Inflammatory macrophage treated with lipopolysaccharide for 4 hours (primary cell): ENCODE data around the gene SRSF6.
"Not testable (repeated sequence)": the region's sequence is repeated elsewhere in the genome, so short reads cannot be mapped to it uniquely, and the experiment has no call there.

ENCODE experiments used
- DNase-seq: peaks from one replicate; pipeline ENCODE4 v3.0.0-alpha.2; 2020

SRSF6 gene

DNA sequence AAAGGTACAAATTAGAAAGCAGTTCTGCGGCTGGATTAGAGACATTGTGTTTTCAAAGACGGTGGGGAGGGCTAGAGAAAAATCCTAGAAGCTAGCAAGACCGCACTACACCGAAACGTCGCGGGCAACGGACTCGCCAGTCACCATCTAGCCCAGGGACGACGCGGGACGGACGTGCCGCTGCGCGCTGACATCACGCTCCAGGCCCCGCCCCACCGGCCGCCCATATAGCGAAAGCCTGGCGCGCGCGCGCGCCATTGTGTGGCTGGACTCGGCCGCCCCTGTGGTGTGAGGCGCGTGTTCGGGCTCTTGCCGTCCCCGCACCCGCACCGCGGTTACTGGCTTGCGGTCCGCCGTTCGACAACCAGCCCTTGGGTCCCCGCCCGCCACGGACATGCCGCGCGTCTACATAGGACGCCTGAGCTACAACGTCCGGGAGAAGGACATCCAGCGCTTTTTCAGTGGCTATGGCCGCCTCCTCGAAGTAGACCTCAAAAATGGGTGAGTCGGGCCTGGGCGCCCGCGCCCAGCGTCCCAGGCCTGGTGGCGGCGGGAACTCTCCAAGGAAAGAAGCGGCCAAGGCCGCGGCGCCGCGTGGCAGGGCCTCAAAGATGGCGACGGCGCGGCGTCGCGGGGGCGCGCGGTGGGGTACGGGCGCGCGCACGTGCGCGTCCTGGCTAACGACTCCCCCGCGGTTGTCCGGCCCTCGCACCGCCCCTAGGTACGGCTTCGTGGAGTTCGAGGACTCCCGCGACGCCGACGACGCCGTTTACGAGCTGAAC lies at the start of gene SRSF6:
TSS of gene SRSF6 (plus strand) at position 257 of the 782 bp plus-strand sequence. CDS start at position 395, 138 bp downstream.
- peak; percentile 92 for DNase-seq

DNA sequence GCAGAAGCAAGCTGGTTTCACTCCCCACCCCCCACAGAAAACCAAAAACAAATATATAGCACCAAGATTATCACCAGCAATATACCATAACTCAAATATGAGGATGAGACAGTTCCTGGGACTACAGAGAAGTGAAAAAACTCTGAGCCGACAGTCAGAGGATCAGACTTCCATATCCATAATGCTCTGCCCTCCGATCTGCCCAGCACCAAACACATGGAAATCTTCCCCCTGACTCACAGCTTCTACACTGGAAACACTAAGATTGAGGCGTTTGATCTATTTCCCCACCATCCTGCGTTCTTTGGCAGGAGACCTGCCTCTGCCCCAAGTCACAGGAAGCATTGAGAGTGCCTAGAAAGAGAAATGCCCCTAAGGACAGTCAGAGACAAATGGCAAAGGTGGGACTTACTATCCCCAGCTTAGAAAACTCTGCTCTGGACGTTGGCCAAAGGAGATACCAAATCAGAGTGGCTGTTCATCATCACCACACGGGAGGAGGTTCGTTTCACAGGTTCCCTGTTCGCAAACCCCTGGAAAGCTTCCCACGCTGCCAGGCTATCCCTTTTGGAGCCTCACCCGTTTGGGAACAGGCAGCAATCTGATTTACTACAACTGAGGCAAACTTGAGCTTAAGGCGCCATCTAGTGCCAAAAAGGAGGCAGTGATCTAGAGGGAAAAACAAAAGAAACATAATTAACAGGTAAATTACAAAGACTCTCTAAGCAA lies 48.7 kb upstream of the SRSF6 start:
- peak; percentile 10 for DNase-seq

DNA sequence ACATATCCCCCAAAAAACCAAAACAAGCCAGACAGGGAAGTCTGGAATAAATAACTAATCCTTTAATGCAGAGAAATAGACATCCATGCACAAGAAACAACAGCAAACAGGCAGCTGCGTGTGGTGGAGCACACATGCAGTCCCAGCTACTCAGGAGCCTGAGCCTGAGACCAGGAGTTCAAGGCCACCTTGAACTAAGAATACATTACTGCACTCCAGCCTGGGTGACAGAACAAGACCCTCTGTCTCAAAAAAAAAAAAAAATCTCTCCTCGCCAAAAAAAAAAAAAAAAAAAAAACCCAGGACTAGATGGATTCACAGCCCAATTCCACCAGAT lies 48.2 kb upstream of the SRSF6 start:
- DNase-seq: no peak

DNA sequence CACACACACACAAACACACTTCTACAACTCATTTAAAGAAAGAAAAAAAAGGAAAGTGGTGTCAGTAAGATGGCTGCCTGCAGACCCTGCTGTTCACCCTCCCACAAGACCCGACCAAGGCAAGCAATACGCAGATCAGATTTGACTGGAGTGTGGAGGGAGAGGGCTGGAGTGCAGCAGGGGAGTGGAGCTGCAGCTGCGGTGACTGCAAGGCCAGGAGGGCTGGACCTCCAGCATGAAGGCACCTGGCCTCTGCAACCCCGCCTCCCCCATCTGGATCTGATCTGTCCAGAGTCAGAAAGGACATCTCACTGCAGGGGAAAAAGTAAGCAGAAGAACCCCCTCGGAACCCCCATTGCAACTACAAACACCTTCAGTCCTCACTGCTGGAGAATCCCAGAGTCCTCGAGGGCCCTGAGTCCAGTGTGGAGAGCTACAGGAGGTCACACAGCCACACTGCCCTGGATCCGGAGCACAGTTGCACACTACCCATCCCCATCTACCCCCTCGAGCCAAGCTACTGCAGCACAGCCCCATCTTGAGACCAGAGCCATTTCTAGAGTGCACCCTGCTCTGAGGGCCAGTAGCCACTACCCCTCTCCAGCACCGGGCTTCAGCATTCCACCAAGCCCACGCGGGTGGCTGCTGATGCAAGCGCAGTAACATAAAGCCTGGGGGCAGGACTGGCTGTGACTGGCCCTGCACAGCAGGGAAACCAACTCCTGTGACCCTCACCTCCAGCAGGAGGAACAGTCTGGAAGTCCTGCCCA lies 41.9 kb upstream of the SRSF6 start:
- DNase-seq: no peak

DNA sequence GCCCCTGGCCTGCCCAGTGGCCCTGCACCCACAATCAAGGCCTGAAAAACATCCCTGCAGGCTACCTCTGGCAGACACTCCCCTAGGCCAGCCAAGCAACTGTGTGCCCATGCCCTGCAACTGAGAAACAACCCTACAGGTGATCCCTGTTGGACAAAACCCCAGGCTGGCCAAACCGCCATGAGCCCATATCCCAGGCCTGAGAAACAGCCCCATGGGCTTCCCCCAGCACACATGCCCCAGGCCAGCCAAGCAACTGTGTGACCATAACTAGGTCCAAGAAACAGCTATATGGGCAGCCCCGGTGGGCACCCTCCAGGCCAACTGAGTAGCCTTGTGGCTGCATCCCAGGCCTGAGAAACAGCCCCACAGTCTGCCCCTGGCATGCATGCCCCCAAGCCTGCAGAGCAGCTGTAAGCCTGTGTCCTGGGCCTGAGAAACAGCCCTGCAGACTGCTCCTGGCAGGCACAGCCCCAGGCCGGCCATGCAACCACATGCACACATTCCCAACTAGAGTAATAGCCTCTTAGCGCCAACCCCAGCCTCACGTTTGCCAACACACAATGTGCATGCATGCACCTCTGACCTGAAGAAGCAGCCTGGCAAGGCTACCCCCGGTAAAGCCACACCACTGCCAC lies 41.0 kb upstream of the SRSF6 start:
- no peak for DNase-seq

DNA sequence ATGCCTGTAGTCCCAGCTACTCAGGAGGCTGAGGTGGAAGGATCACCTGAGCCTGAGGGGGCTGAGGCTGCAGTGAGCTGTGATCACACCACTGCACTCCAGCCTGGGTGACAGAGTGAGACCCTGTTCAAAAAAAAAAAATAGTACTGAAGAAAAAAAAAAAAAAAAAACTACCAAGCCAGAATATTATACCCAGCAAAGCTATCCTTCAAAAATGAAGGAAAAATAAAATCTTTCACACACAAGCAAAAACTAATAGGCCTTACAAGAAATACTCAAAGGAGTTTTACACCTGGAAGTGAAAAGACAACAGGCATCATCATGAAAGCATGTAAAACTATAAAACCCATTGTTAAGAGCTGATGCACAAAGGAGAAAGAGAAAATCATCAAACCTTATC lies 37.5 kb upstream of the SRSF6 start:
- no peak for DNase-seq

DNA sequence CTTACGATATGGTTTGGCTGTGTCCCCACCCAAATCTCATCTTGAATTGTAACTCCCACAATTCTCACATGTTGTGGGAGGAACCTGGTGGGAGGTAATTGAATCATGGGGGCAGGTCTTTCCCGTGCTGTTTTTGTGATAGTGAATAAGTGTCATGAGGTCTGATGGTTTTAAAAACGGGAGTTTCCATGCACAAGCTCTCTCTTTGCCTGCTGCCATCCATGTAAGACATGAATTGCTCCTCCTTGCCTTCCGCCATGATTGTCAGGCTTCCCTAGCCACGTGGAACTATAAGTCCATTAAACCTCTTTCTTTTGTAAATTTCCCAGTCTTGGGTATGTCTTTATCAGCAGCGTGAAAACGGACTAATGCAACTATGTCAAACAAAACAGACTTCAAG lies 36.8 kb upstream of the SRSF6 start:
- DNase-seq: not testable (repeated sequence)

DNA sequence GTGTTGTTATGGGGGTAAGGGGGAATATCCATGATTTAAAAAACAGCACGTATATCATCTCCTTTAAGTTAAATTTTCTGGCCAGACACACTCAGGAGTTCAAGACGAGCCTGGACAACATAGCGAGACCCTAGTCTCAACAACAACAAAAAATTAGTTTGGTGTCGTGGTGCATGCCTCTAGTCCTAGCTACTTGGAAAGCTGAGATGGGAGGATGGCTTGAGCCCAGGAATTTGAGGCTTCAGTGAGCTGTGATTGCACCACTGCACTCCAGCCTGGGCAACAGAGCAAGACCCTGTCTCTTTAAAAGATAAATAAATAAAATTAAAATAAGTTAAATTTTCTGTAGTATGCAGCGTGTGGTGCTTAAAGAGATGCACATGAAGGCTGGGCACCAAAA lies 31.5 kb upstream of the SRSF6 start:
- no peak for DNase-seq

DNA sequence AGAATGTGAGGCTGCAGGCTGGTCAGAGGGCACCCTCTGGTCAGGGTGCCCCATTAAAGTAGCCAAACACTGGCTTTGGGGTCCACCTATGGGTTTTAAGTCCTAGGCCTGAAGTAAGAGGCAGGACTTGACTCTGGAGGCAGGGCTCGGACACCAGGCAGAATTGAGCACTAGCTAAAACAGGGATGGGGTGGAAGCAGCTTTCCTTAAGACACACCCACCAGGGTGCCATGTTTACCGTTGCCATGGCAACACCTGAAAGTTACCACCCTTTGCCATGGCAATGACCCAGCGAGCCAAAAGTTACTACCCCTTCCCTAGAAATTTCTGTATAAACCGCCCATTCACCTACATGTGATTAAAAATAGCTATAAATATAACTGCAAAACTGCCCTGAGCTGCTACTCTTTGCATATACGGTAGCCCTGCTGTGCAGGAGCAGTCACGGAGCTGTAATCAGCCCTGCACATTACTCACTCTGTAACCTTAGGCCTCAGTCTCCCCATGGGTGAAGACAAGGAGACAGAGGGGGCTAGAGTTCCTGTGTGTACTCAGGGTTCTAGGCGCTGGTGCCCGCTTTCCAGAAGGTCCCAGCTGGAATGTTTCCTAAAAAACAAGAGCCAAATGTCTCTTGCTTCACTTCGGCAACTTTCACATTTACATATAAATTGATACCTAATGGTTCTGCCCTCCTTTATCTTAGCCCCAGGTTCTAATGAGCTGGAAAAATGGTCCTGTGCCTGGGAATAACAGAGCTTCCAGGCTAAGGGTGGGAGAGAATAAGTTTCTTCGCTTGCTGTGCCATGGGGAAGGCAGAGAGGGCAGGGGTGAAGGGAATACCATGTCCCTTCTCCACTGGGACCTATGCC lies 27.2 kb upstream of the SRSF6 start:
- DNase-seq: no peak

DNA sequence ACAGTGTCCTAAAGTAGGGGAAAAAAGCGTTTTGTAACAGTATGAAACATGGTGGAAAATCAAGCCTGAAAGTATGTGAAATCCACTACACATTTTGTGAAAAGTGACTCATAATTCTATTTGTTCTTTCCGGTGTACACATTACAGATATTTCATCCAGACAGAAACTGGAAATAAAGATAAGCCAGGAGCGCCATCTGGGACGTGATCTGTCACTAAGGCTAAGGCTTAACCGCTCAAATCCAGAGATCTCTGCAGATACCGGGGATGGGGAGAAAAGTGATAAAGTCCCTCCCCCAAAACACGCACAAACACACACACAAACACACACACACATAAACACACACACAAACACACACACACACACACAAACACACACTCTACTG lies 26.6 kb upstream of the SRSF6 start:
- no peak for DNase-seq

DNA sequence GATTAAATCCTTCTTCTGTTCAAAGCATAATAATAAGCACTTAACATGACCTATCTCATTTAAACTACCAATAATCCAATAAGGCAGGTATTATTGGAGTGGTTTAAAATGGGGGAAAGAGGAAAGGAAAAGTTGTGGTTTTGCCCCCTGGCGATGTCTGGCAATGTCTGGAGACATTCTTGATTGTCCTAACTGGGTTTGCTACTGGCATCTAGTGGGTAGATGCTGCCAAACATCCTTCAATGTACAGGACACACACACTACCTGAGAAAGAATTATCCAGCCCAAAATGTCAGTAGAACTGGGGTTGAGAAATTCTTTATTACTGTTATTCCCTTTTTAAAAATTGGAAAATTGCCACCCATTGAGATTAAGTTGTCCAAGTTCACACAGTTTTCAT lies 25.2 kb upstream of the SRSF6 start:
- no peak for DNase-seq

DNA sequence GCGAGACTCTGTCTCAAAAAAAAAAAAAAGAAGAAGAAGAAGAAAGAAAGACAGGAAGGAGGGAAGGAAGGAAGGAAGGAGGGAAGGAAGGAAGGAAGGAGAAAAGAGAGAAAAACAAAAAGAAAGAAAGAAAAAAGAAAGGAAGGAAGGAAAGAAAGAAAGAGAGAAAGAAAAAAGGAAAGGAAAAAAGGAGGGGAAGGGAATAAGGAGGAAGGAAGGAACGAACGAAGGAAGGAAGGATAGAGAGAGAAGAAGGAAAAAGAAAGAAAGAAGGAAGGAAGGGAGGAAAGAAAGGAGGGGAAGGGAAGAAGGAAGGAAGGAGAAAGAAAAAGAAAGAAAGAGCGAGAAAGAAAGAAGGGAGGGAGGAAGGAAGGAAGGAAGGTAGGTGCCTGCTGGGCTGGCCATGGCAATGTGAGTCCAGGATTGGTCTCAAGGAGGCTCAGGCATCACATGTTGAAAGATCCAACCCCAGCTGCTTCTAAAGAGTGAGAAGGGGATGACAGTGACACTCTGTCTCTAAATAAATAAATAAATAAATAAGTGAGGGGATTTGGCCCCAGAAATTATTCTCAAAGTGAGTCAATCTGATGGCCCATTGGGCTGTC lies 24.3 kb upstream of the SRSF6 start:
- DNase-seq: no peak

DNA sequence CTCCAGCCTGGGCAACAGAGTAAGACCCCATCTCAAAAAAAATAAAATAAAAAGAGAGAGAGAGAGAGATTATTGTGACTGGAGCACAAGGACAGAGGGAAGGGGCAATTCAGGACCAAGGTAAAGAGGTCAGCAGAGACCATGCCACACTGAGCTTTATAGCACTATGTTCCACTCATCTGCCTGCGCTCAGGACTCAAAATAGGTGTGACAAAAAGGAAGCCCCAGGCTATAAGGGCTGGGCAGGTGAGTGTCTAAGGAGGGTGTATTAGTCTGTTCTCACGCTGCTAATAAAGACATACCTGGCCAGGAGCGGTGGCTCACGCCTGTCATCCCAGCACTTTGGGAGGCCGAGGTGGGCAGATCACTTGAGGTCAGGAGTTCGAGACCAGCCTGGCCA lies 23.1 kb upstream of the SRSF6 start:
- DNase-seq: no peak

DNA sequence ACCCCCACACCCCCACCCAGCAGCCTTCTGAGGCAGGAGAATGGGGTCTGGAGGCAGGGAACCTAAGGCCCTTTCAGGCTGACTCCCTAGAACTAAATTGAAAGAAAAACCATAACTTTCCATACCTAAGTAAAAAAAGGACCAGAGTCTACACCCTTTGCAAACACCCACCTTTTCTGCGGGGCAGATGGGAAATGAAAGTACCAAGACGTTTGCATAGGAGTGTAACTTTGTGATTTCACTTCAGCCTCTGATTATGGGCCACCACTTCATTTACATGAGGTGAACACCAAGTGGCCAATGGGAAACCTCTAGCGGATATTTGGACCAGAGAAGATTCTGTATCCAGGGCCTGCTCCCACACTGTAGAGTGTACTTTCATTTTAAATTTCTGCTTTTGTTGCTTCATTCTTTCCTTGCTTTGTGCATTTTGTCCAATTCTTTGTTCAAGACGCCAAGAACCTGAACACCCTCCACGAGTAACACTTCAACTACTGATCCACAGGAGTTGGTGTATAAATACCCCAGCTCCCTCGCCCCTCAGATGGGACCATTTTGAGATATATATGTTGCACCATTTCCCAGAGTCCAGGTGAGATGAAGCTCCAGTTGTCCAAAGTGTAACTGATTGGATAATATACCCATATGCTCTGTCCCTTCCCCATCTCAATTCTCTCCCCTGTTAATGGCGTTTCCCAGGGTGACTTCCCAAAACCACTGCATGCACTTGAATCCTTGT lies 18.9 kb upstream of the SRSF6 start:
- DNase-seq: no peak

DNA sequence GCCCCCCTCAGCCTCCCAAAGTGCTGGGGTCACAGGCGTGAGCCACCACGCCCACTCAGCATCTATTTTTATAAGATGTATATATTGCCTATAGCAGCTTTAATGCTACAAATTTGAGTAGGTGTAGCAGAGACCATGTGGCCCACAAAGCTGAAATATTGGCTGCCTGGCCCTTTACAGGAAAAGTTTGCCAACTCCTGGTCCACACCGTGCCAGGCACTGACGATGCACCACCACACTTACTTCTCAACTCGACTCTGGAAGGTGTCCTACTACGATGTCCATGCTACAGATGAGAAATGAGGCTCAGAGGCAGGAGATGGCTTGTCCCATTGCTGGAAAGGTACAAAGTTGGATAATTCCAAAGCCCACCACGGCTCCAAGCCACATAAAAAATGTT lies 17.2 kb upstream of the SRSF6 start:
- DNase-seq: no peak

DNA sequence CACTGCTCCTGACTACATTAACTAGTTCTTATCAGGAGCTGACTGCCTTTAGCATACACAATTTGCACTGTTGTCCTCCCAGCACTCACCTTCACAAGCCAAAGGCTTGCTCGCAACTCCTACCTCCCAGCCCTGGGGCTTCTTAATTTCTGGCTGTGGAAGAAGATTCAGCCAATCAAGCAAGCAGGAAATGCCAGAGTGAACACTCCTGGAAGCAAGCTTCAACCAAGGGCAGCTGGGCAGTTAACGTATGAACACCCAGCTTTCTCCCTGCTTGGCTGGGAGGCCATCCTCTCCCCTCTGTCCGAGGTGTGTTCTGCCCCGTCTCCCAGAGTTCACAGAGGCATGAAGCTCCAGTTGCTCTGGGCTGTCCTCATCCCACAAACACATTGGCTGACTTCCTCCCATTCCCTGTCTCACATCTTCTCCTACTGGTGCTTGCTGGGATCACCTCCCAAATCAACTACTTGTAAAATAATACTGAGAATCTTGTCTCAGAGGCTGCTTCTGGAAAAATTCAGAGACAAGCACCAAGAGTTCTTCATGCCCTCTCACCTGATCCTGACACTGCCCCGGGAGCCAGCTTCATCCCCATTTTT lies 15.3 kb upstream of the SRSF6 start:
- DNase-seq: no peak

DNA sequence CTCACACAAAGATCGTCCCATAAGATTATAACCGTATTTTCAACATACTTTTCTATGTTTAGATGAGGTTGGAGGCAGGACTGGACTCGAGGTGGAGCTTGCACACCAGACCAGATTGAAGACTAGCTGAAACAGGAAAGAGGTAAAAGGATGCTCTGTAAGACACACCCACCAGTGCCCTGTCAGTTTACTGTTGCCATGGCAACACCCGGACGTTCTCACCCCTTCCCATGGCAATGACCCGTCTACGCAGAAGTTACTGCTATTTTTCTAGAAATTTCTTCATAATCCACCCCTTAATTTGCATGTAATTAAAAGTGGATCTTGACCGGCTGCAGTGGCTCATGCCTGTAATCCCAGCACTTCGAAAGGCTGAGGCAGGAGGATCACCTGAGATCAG lies 13.6 kb upstream of the SRSF6 start:
- no peak for DNase-seq

DNA sequence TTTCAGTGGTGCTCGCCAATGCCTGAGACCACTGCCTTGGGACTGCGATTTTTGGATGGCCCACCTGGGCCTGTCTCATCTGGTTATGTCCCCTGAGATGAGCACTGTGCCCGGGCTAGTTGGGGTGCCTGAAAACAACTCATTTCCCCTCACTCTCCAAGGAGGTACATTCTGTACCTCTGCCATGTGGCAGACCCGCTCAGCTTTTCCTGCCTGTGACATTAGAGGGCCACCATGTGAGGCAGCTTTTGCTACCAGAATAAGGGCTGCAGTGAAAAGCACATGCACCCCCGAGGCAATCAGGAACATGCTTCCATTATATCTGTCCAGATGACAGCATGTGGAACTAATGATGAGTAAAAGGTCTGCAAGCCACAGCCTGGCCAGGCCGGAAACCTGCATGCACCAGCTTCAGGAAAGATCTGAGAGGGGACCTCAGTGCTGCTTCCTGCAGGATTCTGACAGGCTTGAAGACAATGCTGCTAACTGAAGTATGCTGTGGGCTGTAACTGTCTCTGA lies 11.3 kb upstream of the SRSF6 start:
- DNase-seq: no peak

DNA sequence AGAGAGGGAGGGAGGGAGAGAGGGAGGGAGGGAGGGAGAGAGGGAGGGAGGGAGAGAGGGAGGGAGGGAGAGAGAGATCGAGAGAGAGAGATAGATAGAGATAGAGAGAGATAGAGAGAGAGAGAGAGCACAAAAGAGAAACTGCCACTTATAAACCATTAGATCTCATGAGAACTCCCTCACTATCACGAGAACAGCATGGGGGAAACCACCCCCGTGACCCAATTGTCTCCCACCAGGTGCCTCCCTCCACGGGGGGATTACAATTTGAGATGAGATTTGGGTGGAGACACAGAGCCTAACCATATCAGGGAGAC lies 9.3 kb upstream of the SRSF6 start:
- DNase-seq: not testable (repeated sequence)

DNA sequence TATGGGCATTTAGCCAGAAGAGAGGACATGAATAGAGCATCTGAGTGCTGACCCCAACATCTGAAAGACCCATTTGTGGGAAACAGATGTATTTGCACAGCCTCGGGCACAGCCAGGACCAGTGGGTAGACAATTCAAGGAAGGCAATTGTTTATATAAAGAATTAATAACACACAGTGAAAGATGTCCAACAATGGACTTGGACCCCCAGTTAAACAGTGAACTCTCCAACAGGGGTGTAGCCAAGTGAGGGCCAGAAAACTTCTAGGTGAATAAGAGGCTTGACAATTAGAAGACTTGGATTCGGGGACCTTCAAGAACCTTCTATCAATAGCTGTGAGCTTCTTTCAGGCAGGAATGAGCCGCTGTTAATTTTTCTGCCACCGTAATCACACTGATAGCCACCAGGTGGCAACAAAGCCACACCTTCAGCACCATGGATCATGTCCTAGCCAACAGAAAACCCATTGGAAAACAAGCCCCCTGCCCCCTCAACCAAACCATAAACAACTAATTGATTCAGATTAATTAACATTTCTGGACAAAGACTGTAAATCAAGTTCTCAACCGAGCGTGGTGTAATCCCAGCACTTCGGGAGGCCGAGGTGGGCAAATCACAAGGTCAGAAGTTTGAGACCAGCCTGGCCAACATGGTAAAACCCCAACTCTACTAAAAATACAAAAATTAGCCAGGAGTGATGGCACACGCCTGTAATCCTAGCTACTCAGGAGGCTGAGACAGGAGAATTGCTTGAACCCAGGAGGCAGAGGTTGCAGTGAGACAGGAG lies 8.8 kb upstream of the SRSF6 start:
- DNase-seq: peak; percentile 20
